ENCODE results near the gene LDLRAP1.

The LDLRAP1 gene

GRCh38 chr1:25530186-25531081 is 13.0 kb upstream of the LDLRAP1 start:
- no peaks in the 10 kb centered on the region for H3K27me3 Mint-ChIP-seq
- no peak overlapping the region for H3K27ac Mint-ChIP-seq
- H3K9me3 Mint-ChIP-seq, result peaks cover 6% of the 10 kb centered on the region
- H3K4me3 Mint-ChIP-seq, result no peak overlapping the region
- H3K36me3 Mint-ChIP-seq (ENCODE audit: low read depth), result no peaks in the 10 kb centered on the region
- no peaks in the 10 kb centered on the region for H3K4me1 Mint-ChIP-seq (ENCODE audit: low read depth)

GRCh38 chr1:25531082-25531461 is 12.3 kb upstream of the LDLRAP1 start:
- Mint-ChIP-seq H3K4me1 (ENCODE audit: low read depth) (no peaks in the 10 kb centered on the region), H3K27me3 (no peaks in the 10 kb centered on the region), H3K9me3 (peaks cover 4% of the 10 kb centered on the region), H3K36me3 (ENCODE audit: low read depth) (no peaks in the 10 kb centered on the region), H3K4me3 (no peak overlapping the region), H3K27ac (no peak overlapping the region)

DNA sequence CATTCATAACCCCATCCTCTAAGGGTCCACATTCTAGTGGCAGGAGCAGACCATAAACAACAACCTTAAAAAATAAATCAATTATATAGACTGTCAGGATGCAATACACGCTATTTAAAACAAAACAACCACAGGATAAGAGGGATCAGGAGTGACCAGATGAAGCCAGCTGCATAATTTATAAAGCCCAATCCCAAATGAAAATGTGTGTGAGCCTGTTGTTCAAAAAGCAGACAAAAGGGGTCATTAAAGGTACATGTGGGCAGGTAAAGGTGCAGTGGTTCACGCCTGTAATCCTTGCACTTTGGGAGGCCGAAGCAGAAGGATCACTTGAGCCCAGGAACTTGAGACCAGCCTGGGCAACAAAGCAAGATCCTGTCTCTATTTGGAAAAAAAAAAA is 10.4 kb upstream of the LDLRAP1 start:
- H3K36me3 Mint-ChIP-seq (ENCODE audit: low read depth), result no peaks in the 10 kb centered on the region
- H3K27ac Mint-ChIP-seq, result no peak overlapping the region
- H3K27me3 Mint-ChIP-seq, result no peaks in the 10 kb centered on the region
- no peaks in the 10 kb centered on the region for H3K4me1 Mint-ChIP-seq (ENCODE audit: low read depth)
- H3K4me3 Mint-ChIP-seq, result no peak overlapping the region
- peaks cover 4% of the 10 kb centered on the region for H3K9me3 Mint-ChIP-seq

GRCh38 chr1:25533775-25534409 is 9.5 kb upstream of the LDLRAP1 start:
- Mint-ChIP-seq H3K9me3 (peaks cover 4% of the 10 kb centered on the region), H3K27ac (no peak overlapping the region), H3K36me3 (ENCODE audit: low read depth) (no peaks in the 10 kb centered on the region), H3K4me1 (ENCODE audit: low read depth) (peaks cover 4% of the 10 kb centered on the region), H3K27me3 (no peaks in the 10 kb centered on the region), H3K4me3 (no peak overlapping the region)

DNA sequence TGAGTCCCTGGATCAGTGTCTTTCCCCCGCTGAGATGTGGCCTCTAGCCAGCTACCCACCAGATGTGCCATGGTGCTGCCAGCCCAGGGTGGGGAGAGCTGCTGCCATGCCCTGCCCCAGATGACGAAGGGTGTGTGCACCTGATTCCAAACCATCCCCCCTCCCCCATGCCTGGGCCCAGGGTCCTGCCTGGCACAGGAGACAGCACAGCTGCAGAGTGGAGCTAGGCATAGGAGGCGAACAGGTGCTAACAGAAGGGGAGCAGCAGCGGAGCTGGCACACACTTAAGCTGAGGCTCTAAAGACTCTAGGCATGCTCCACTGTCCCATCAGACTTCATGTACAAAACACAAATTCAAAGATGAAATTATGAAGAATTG is 9.0 kb upstream of the LDLRAP1 start:
- no peaks in the 10 kb centered on the region for H3K27me3 Mint-ChIP-seq

GRCh38 chr1:25536124-25536523 is 7.3 kb upstream of the LDLRAP1 start:
- H3K4me1 Mint-ChIP-seq (ENCODE audit: low read depth), result peaks cover 4% of the 10 kb centered on the region
- no peaks in the 10 kb centered on the region for H3K27me3 Mint-ChIP-seq
- H3K27ac Mint-ChIP-seq, result no peak overlapping the region
- H3K4me3 Mint-ChIP-seq, result no peak overlapping the region
- H3K9me3 Mint-ChIP-seq, result no peaks in the 10 kb centered on the region
- H3K36me3 Mint-ChIP-seq (ENCODE audit: low read depth), result no peaks in the 10 kb centered on the region

More for the DNA sequence above, 9.0 kb upstream of the LDLRAP1 start:
- Mint-ChIP-seq H3K9me3 (no peaks in the 10 kb centered on the region), H3K27ac (no peak overlapping the region), H3K4me3 (no peak overlapping the region), H3K4me1 (ENCODE audit: low read depth) (peaks cover 4% of the 10 kb centered on the region), H3K36me3 (ENCODE audit: low read depth) (no peaks in the 10 kb centered on the region)

DNA sequence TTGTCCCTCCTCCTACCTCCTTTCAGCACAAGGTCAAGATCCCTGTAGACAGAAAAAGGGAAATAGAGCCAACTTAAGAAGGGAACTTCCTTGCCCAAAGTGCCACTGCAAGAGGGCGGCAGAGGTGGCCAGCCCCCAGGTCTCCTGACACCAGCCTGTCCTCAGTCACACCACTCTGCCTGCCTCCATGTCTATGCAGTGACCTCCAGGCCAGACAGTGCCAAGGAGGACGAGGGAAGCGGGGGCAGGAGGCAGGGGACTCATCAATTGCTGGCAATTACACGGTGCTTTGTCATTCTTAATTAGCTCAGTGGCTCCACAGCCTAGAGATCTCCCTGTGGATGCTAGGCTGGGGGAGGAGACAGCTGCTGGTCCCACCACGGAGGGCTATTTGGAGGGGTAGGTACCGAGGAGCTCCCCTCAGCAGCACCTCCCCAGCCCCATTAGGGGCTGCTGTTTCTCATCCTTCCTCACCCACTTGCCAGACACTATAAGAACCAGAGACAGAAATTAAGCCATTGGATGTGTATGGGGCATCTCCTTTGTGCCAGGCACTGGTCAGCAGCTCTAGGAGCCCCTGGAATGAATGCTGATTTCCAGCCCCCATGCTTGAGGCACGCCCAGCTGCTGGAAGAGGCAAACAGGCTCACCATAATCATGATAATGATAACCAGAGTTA is 6.1 kb upstream of the LDLRAP1 start:
- Mint-ChIP-seq H3K9me3 (no peaks in the 10 kb centered on the region), H3K4me3 (no peak overlapping the region), H3K27me3 (no peaks in the 10 kb centered on the region), H3K4me1 (ENCODE audit: low read depth) (peaks cover 4% of the 10 kb centered on the region), H3K27ac (no peak overlapping the region), H3K36me3 (ENCODE audit: low read depth) (no peaks in the 10 kb centered on the region)

- no peaks in the 10 kb centered on the region for H3K36me3 Mint-ChIP-seq (ENCODE audit: low read depth)
Observed at GRCh38 chr1:25538191-25538767, 5.1 kb upstream of the LDLRAP1 start.

GRCh38 chr1:25540750-25541342 is 2.6 kb upstream of the LDLRAP1 start:
- Mint-ChIP-seq H3K9me3 (no peaks in the 10 kb centered on the region), H3K4me3 (no peak overlapping the region), H3K27ac (no peak overlapping the region), H3K36me3 (ENCODE audit: low read depth) (no peaks in the 10 kb centered on the region), H3K27me3 (no peaks in the 10 kb centered on the region), H3K4me1 (ENCODE audit: low read depth) (peaks cover 23% of the 10 kb centered on the region)

More at GRCh38 chr1:25538191-25538767, 5.1 kb upstream of the LDLRAP1 start:
- Mint-ChIP-seq H3K4me3 (no peak overlapping the region), H3K4me1 (ENCODE audit: low read depth) (peaks cover 7% of the 10 kb centered on the region), H3K27me3 (no peaks in the 10 kb centered on the region), H3K27ac (no peak overlapping the region), H3K9me3 (no peaks in the 10 kb centered on the region)

DNA sequence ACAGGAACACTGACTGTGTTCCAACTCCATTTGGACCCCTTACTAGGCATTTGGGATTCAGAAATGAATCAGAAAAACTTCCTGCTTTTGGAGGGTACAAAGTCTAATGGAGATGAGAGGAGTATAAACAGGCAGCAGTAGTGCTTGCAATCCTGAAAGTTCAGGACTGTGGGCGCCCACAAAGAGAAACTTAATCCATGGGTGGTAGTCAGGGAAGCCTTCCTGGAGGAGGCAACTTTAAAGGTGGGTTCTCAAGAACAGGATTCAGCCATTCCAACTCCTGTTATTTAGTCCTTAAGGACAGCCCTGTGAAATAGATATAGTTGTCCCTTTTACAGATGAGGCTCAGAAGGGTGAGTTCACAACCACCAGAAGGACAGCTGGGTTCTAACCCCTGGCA is 2.0 kb upstream of the LDLRAP1 start:
- Mint-ChIP-seq H3K27me3 (no peaks in the 10 kb centered on the region), H3K36me3 (ENCODE audit: low read depth) (no peaks in the 10 kb centered on the region), H3K27ac (no peak overlapping the region), H3K4me1 (ENCODE audit: low read depth) (peaks cover 24% of the 10 kb centered on the region), H3K9me3 (no peaks in the 10 kb centered on the region), H3K4me3 (no peak overlapping the region)

- Mint-ChIP-seq H3K27ac (no peak overlapping the region), H3K4me3 (no peak overlapping the region), H3K27me3 (no peaks in the 10 kb centered on the region), H3K36me3 (ENCODE audit: low read depth) (no peaks in the 10 kb centered on the region), H3K4me1 (ENCODE audit: low read depth) (peaks cover 29% of the 10 kb centered on the region), H3K9me3 (no peaks in the 10 kb centered on the region)
Observed at GRCh38 chr1:25541889-25542658, 1.3 kb upstream of the LDLRAP1 start.

GRCh38 chr1:25543005-25543424 is 391 bp upstream of the LDLRAP1 start:
- Mint-ChIP-seq H3K4me3 (peak overlapping the region; percentile 60), H3K27ac (peak overlapping the region; percentile 26), H3K27me3 (no peaks in the 10 kb centered on the region), H3K9me3 (no peaks in the 10 kb centered on the region), H3K4me1 (ENCODE audit: low read depth) (peaks cover 35% of the 10 kb centered on the region), H3K36me3 (ENCODE audit: low read depth) (no peaks in the 10 kb centered on the region)

- H3K27ac Mint-ChIP-seq, result peak overlapping the region; percentile 61
- H3K4me1 Mint-ChIP-seq (ENCODE audit: low read depth), result peaks cover 44% of the 10 kb centered on the region
- peak overlapping the region; percentile 81 for H3K4me3 Mint-ChIP-seq
- H3K9me3 Mint-ChIP-seq, result no peaks in the 10 kb centered on the region
- H3K36me3 Mint-ChIP-seq (ENCODE audit: low read depth), result no peaks in the 10 kb centered on the region
- no peaks in the 10 kb centered on the region for H3K27me3 Mint-ChIP-seq
Observed at GRCh38 chr1:25544243-25544764, 898 bp downstream of the LDLRAP1 start.

GRCh38 chr1:25544819-25545218 is 1.4 kb downstream of the LDLRAP1 start:
- Mint-ChIP-seq H3K4me3 (peak overlapping the region; percentile 81), H3K36me3 (ENCODE audit: low read depth) (no peaks in the 10 kb centered on the region), H3K27me3 (no peaks in the 10 kb centered on the region), H3K27ac (peak overlapping the region; percentile 61), H3K4me1 (ENCODE audit: low read depth) (peaks cover 50% of the 10 kb centered on the region), H3K9me3 (no peaks in the 10 kb centered on the region)
